Right ventricle myocardium superior (tissue), 1 donor: ENCODE results near the gene IL1RAPL1. TPM values are rescaled to one million over a fixed set of nuclear protein-coding genes. Genes with fewer than 3 reads are reported as not detected.

Experiments used
- ATAC-seq: fragments of 200-7000 bp; cut with Tn5 transposase; one replicate; pipeline ENCODE4 v1.9.1; 2020; ENCODE audit warnings: mild to moderate bottlenecking; ENCODE audit not compliant: poor library complexity
- DNase-seq: peaks from one replicate; pipeline ENCODE4 v3.0.0-alpha.2; 2020
- intact Hi-C: fragments of 100-400 bp; cut with DNase I; formaldehyde crosslinking; loops from one replicate; pipeline ENCODE4 v1.11.2; 2022
- total RNA-seq: library from RNA; stranded (reverse); fragmentation: NEBNext Ultra II Directional; extraction: Animal tissue kit (Norgen Biotek cat#: 25700); gene quantifications from one replicate; pipeline ENCODE4 v1.2.1, GENCODE V29; 2021
- donor health status: DM: no; HTN: yes; CAD: no; lungs with severe emphysema.

The IL1RAPL1 gene
- total RNA-seq, 1 donor from 2014 or later = 3.1 TPM

GRCh38 chrX:29143756-29144155 lies 556.5 kb downstream of the IL1RAPL1 start:
- DNase-seq = no peak
- intact Hi-C loops = no loop called here
- no peak for ATAC-seq

- DNase-seq (no peak), ATAC-seq (no peak)
- intact Hi-C loops = no loop called here
These were observed 558.1 kb downstream of the IL1RAPL1 start for GRCh38 chrX:29145316-29145715.

DNA sequence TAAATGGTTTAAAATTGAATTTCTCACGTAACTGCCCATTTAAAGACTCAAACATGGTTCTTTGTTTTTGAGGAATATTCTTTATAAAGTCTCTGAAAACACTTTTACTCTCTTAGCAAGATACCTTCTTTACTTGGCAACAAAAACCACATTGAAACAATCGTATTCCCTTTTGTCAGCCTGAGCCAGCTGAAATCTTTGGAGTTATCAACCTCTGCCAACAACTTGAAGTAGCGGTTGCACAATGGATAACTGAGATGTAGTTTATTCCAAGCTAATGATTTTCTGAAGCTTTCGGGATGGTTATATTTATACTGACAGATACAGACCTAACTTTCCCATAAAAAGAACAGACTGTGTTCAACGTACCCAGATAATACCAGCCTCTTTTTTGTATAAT lies 561.3 kb downstream of the IL1RAPL1 start:
- ATAC-seq (peak; percentile 25), DNase-seq (no peak)
- intact Hi-C loops = no loop called here

DNA sequence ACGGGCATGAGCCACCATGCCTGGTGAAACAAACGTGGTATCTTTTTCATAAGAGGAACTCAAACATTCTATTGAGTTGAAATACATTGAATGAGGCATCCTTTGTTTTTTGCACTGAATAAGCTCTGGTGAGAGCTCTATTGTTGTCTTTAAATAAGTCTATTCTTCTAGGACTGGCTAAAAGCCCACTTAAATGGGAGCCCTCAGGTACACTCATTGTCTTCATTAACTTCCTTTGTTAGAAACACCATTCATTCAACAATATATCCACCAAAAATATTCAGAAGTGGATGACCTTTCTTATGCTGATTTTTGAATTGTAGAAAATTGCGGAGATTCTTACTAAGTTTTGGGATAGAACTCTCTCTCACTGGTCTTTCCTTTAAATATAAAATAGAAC lies 568.0 kb downstream of the IL1RAPL1 start:
- ATAC-seq = no peak
- intact Hi-C loops = no loop called here
- no peak for DNase-seq

DNA sequence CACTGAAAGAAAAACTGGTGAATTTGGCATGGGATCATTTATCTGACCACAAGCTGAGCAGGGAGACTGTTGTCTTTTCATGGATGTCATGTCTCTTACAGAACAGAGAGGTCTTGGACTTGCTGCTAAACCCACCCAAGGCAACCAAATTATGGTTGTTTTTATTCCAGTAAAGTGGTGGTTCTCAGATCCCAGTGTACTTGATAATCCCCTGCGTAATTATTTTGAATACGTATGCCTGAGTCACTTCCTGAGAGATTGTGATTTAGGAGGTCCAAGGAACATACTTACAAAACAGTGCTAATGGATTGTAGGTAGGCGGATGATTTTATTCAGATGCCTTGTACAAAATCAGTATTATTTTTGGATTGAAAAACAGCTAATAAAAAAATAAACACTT lies 585.6 kb downstream of the IL1RAPL1 start:
- no peak for ATAC-seq
- intact Hi-C loops = no loop called here
- DNase-seq = no peak

GRCh38 chrX:29187264-29187663 lies 600.0 kb downstream of the IL1RAPL1 start:
- intact Hi-C loops = no loop called here
- ATAC-seq (no peak), DNase-seq (no peak)

- intact Hi-C loops = no loop called here
- ATAC-seq (no peak), DNase-seq (no peak)
These were observed 609.3 kb downstream of the IL1RAPL1 start for GRCh38 chrX:29196501-29196900.

DNA sequence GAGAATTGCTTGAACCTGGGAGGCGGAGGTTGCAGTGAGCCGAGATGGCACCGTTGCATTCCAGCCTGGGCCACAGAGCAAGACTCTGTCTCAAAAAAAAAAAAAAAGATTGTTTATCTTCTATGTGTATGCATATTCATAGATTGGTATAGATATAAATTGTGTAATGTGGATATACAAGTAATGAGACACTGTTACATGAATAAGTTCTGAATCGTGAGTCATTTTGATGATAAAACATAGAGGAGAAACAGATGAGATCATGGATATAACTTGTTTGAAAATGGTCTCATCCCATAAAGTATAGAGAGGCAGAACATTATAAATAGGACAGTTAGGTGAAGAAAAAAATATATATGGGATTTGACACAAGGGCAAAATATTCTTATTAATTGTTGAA lies 628.0 kb downstream of the IL1RAPL1 start:
- DNase-seq = no peak
- intact Hi-C loops = no loop called here
- no peak for ATAC-seq

GRCh38 chrX:29225670-29226069 lies 638.4 kb downstream of the IL1RAPL1 start:
- ATAC-seq = no peak
- DNase-seq = no peak
- intact Hi-C loops = no loop called here

DNA sequence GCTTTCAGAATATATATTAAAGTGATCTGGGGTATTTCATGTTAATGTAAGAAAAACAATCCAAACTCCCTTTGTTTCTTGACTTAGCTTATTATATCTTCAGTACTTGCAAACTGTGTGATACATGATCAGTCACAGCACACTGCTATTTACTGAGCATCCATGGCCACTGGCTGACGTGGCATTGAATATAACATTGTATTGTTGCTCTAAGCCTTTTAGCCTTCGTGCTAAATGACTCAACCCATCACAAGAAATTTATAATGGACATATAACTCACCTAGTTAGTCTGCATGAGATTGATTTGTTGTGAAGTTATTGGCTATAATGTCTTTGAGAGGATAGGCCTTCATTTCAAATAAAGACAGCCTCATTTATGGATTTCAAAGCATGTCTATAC lies 642.6 kb downstream of the IL1RAPL1 start:
- intact Hi-C loops = no loop called here
- ATAC-seq (no peak), DNase-seq (no peak)

- ATAC-seq = no peak
- no peak for DNase-seq
- intact Hi-C loops = no loop called here
These were observed 644.6 kb downstream of the IL1RAPL1 start for GRCh38 chrX:29231800-29232199.

DNA sequence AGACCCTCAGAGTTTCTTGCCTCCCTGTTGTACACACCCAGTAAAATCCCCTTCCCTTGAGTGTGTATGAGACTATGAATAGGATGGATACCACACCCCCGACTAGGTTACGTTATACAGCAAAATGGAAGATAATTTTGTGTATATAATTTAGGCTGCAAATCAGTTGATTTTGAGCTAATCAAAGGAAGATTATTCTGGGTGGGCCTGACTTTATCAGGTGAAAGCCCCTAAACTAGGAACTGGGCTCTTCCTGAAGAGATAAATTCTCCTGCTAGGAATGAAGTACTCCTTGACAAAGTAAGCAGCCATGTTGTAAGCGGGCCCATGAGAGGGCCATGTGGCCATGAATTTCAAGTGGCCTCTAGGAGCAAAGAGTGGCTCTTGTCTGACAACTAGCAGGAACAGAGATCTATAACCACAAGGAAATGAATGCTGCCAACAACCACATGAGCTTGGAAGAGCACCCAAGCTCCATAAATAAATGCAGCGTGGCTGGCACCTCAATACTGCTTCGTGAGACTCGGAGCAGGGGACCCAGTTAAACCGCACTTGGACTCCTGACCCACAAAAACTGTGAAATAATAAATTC lies 646.4 kb downstream of the IL1RAPL1 start:
- DNase-seq = no peak
- ATAC-seq = peak; percentile 38
- intact Hi-C loops = no loop called here

- intact Hi-C loops = no loop called here
- ATAC-seq = no peak
- DNase-seq = no peak
These were observed 650.7 kb downstream of the IL1RAPL1 start for GRCh38 chrX:29237972-29238371.

DNA sequence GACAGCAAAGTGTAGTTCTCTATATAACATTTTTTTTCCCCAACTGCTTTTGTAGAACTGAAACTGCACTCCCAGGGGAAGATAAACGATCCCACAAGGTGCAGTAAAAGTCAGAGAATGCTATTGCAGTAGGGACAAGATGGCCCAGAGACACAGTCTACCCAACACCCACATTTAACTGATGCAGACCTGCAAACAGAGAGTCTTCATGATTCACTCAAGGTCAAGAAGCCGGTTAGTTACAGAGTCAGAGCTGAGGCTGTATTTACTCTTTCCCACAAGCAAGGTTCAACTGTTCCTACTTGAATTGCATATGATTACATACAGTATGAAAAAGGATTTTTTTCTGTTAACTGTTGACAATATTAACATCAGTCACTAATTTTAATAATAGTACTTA lies 654.6 kb downstream of the IL1RAPL1 start:
- no peak for DNase-seq
- intact Hi-C loops = no loop called here
- no peak for ATAC-seq

- ATAC-seq (no peak), DNase-seq (no peak)
- intact Hi-C loops = no loop called here
These were observed 655.6 kb downstream of the IL1RAPL1 start for GRCh38 chrX:29242856-29243255.

DNA sequence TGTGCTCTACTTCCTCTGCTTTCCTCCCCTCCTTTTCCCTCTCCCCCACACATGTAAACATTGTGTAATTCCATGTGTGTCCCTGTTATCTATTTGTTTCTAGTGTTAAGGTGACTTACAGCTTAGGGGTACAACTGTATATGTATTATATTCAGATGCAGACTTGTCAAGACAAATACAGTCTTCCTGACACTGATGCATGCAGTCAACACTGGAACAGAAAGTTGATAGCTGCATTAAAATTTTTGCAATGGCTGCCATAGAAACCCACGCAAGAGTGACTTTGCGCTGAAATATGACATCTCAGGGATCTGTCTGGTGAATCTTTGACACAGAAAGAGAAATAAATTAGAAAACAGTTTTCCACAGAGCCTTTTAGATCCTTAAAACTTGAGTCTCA lies 656.7 kb downstream of the IL1RAPL1 start:
- DNase-seq (no peak), ATAC-seq (no peak)
- intact Hi-C loops = no loop called here

DNA sequence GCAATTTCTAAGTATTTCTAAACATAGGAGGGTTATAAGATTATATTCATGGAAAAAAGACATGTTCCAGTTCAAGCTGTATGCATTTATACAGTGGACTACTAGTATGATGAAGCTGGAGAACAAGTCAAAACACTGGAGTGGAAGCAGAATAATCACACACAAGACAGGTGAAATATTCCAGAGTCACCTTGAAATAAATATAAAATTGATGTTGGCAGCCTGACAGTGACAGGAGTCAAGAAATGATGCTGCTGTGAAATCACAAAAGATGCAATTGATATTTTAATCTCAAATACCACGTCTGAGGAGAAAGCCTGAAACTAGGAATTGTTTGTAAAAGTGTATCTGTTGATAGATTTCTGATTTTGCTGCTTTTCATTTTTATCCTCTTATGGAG lies 667.3 kb downstream of the IL1RAPL1 start:
- ATAC-seq (no peak), DNase-seq (no peak)
- intact Hi-C loops = no loop called here

DNA sequence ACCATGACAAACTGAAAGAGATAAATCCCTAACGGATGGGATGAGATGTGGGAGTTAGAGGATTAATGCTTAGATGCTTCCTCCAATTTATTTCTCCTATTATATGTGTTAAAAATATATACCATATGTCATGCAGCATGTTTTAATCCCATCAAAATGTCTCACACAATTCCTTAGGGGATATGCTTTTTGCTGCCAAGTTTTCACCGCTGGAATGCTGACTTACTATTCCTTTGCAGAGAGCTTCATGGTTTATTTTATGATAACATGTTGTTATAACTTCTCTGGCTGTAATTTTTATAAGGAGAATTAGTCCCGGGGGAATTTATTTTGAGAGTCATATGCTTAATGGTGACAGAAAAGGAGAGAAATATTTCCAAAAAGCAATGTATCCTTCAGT lies 670.3 kb downstream of the IL1RAPL1 start:
- ATAC-seq = no peak
- intact Hi-C loops = no loop called here
- no peak for DNase-seq

- intact Hi-C loops = no loop called here
- ATAC-seq (no peak), DNase-seq (no peak)
These were observed 682.1 kb downstream of the IL1RAPL1 start for GRCh38 chrX:29269390-29269789.

DNA sequence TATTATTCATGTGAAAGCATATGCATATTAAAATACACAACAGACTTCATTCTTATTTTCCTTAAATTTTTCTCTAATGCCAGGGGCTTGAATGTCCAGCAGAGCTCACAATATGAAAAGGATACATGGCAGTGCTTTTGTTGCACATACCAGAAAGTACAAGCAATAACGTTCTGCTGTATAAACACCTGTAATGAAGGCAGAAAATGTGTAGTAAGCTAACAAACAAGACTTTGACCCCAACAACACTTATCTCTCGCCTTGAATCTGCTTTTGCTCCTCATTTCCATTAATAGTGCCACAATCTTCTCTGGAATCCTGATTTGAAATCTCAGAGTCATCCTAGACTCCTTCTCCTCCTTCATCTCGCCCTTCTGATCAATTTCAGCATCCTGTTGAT lies 687.3 kb downstream of the IL1RAPL1 start:
- DNase-seq (no peak), ATAC-seq (no peak)
- intact Hi-C loops = no loop called here

GRCh38 chrX:29275928-29276327 lies 688.7 kb downstream of the IL1RAPL1 start:
- intact Hi-C loops = no loop called here

More at GRCh38 chrX:29275928-29276327, 688.7 kb downstream of the IL1RAPL1 start:
- ATAC-seq = no peak
- DNase-seq = no peak
